CD4-positive, alpha-beta T cell (primary cell): ENCODE measurements around the gene TMEM213. TPM values are rescaled to one million over a fixed set of nuclear protein-coding genes. Genes with fewer than 3 reads are reported as not detected.

Experiments
- ATAC-seq: fragments of 200-7000 bp; cut with Tn5 transposase; one replicate; pipeline ENCODE4 v1.10.0; 2022; ENCODE audit warnings: mild to moderate bottlenecking; ENCODE audit not compliant: poor library complexity
- CTCF ChIA-PET: fragments of 350-600 bp; sonication (Branson Sonifier 250); formaldehyde crosslinking; loops from one replicate; lab custom pipeline; 2021; ENCODE audit warnings: antibody characterized with exemption, inconsistent platforms; lab: Charles Lee
- POLR2A ChIA-PET: fragments of 350-600 bp; sonication (Branson Sonifier 250); formaldehyde crosslinking; loops from one replicate; lab custom pipeline; 2021; ENCODE audit warnings: antibody characterized with exemption, inconsistent platforms; lab: Charles Lee
- DNase-seq, 14 experiments: peaks; one replicate each; pipeline ENCODE4 v3.0.0-alpha.2; 2013 to 2020; ENCODE audit warnings: mixed read lengths in 2 of 14
- H3K27ac ChIP-seq, 2 donors: one replicate each; pipeline versions ENCODE4 v1.5.1 to v1.7.0; 2013; ENCODE audit warnings: low read length in 2 of 2, low read depth in 1 of 2, mild to moderate bottlenecking in 1 of 2
- H3K27me3 ChIP-seq, 2 experiments: 1 replicate in 1 of 2; 2 replicates in 1 of 2; pipeline versions ENCODE4 v1.6.1 to v1.7.0; 2013; ENCODE audit warnings: low read length in 2 of 2, control low read depth in 1 of 2, mild to moderate bottlenecking in 1 of 2, moderate library complexity in 1 of 2; ENCODE audit not compliant: insufficient read depth in 2 of 2, control insufficient read depth in 1 of 2
- H3K36me3 ChIP-seq: one replicate; pipeline ENCODE4 v1.6.1; 2013; ENCODE audit warnings: low read length, control low read depth; ENCODE audit not compliant: insufficient read depth
- H3K4me1 ChIP-seq: one replicate; pipeline ENCODE4 v1.6.1; 2013; ENCODE audit warnings: low read length, control low read depth; ENCODE audit not compliant: insufficient read depth
- H3K4me3 ChIP-seq: one replicate; pipeline ENCODE4 v1.5.1; 2013; ENCODE audit warnings: mild to moderate bottlenecking, low read length, moderate library complexity
- H3K9me3 ChIP-seq, 2 experiments: 1 replicate in 1 of 2; 2 replicates in 1 of 2; pipeline versions ENCODE4 v1.6.1 to v1.7.0; 2013; ENCODE audit warnings: low read length in 2 of 2, mild to moderate bottlenecking in 2 of 2, control low read depth in 1 of 2, moderate library complexity in 1 of 2; ENCODE audit not compliant: control insufficient read depth in 1 of 2, insufficient read depth in 1 of 2
- H3K27ac Mint-ChIP-seq: one replicate; pipeline ENCODE4 v1.8.0; 2020; ENCODE audit warnings: mixed read lengths
- H3K27me3 Mint-ChIP-seq: one replicate; pipeline ENCODE4 v1.8.0; 2021; ENCODE audit warnings: mixed read lengths
- H3K36me3 Mint-ChIP-seq: one replicate; pipeline ENCODE4 v1.8.0; 2021; ENCODE audit warnings: low read depth, mixed read lengths
- H3K4me1 Mint-ChIP-seq: one replicate; pipeline ENCODE4 v1.8.0; 2021; ENCODE audit warnings: low read depth, mixed read lengths
- H3K4me3 Mint-ChIP-seq: one replicate; pipeline ENCODE4 v1.8.0; 2020; ENCODE audit warnings: mild to moderate bottlenecking, mixed read lengths
- H3K9me3 Mint-ChIP-seq: one replicate; pipeline ENCODE4 v1.8.0; 2020; ENCODE audit warnings: mixed read lengths
- intact Hi-C, 2 experiments: fragments of 100-400 bp; cut with DNase I in 1 of 2; cut with micrococcal nuclease in 1 of 2; formaldehyde crosslinking; loops; one replicate each; pipeline versions ENCODE4 v1.15.1 to v1.9.0; 2023 to 2025; cut with DNase I, micrococcal nuclease
- total RNA-seq, 174 experiments: library from RNA in 2 of 174; stranded (reverse) in 2 of 174; gene quantifications; one replicate each; pipeline ENCODE4 v1.2.3 and lab custom pipeline; 2021 to 2026
- TF ChIP-seq, protein P1 (sequence below): fragments of 200-600 bp; IDR thresholded peaks from one replicate; pipeline ENCODE4 v1.8.0; 2022; ENCODE audit warnings: antibody characterized with exemption, mild to moderate bottlenecking

Gene TMEM213
- total RNA-seq, 2 experiments from 2014 or later: not detected

DNA sequence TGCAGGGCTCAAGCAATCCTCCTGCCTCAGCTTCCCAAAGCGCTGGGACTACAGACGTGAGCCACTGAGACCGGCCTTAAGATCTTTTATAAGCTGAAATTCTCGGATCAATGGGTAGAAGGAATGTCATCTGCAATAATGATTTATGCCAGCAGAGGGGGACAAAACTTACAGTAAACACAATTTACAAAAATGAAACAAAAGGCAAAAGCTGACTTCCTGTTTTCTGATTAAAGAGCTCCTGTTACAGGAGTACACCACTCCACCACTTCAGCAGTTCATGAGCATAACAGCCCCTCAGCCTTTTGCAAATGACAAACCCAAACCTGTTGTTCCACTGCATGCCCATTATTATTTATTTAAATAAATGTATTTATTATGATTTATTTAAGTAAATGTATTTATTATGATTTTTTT lies 88.7 kb downstream of the TMEM213 start:
- H3K27ac ChIP-seq: no peak overlapping the region

DNA sequence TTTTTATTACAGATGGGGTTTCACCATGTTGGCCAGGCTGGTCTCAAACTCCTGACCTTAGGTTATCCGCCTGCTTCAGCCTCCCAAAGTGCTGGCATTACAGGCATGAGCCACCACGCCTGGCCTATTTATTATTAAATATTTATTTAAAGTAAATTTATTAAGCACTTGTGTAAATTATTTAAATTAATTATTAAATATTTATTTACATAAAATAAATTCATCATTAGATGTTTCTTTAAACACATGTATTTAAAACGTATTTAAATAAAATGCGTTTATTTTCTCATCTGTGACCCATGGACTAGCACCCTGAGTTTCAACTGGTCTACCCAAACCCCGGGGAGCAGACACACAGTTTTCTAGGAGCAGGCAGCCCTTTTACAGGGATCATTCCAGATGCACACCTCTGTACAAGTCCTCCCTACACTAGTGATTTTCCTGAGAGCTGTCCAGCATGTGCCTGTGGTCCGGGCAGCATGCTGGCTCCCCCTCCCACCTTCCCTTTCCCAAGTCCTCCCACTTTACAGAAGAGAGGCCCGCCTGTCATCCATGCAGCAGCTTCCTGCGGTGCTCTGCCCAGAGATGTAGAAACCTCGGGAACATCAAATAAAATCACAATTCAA lies 89.4 kb downstream of the TMEM213 start:
- Histone ChIP-seq H3K27me3 (no peaks in the 10 kb centered on the region), H3K27ac (no peak overlapping the region), H3K4me1 (peaks cover 12% of the 10 kb centered on the region), H3K4me3 (no peak overlapping the region), H3K9me3 (no peaks in the 10 kb centered on the region), H3K36me3 (no peaks in the 10 kb centered on the region)
- no peak overlapping the region for H3K4me3 Mint-ChIP-seq
- TF ChIP-seq, protein P1, sequence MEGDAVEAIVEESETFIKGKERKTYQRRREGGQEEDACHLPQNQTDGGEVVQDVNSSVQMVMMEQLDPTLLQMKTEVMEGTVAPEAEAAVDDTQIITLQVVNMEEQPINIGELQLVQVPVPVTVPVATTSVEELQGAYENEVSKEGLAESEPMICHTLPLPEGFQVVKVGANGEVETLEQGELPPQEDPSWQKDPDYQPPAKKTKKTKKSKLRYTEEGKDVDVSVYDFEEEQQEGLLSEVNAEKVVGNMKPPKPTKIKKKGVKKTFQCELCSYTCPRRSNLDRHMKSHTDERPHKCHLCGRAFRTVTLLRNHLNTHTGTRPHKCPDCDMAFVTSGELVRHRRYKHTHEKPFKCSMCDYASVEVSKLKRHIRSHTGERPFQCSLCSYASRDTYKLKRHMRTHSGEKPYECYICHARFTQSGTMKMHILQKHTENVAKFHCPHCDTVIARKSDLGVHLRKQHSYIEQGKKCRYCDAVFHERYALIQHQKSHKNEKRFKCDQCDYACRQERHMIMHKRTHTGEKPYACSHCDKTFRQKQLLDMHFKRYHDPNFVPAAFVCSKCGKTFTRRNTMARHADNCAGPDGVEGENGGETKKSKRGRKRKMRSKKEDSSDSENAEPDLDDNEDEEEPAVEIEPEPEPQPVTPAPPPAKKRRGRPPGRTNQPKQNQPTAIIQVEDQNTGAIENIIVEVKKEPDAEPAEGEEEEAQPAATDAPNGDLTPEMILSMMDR: no peak
- no peak for ATAC-seq
- no peak for DNase-seq
- no peaks in the 10 kb centered on the region for H3K9me3 Mint-ChIP-seq
- H3K36me3 Mint-ChIP-seq: no peaks in the 10 kb centered on the region
- no peak overlapping the region for H3K27ac Mint-ChIP-seq
- CTCF ChIA-PET: interaction anchor here (0.9 to 2.2 kb wide), 22 partner anchors 10 to 888 kb away, joined by 3 to 29 read pairs (median 4); partner anchors contain the start of genes KIAA1549 and TRIM24
- intact Hi-C loops: loop anchor here (2.0 to 10.0 kb wide), 3 partner anchors 94 to 190 kb away; partner anchors contain the start of gene KIAA1549 (in 1 of the 2)
- peaks cover 16% of the 10 kb centered on the region for H3K4me1 Mint-ChIP-seq
- POLR2A ChIA-PET: interaction anchor here (1.0 to 2.5 kb wide), 17 partner anchors 9 to 453 kb away, joined by 3 to 19 read pairs (median 7); a partner anchor contains a TSS
- H3K27me3 Mint-ChIP-seq: no peaks in the 10 kb centered on the region

More for the DNA sequence above, 88.7 kb downstream of the TMEM213 start:
- Histone ChIP-seq H3K9me3 (no peaks in the 10 kb centered on the region), H3K36me3 (no peaks in the 10 kb centered on the region), H3K27me3 (no peaks in the 10 kb centered on the region), H3K4me3 (no peak overlapping the region), H3K4me1 (peaks cover 16% of the 10 kb centered on the region)
- ATAC-seq (peak; percentile 95), DNase-seq (peak in 8 of 14 experiments; percentile 13 to 85 (median 52))
- Mint-ChIP-seq H3K27me3 (no peaks in the 10 kb centered on the region), H3K4me1 (peaks cover 20% of the 10 kb centered on the region), H3K9me3 (no peaks in the 10 kb centered on the region), H3K27ac (peak overlapping the region; percentile 2), H3K4me3 (no peak overlapping the region), H3K36me3 (no peaks in the 10 kb centered on the region)
- TF ChIP-seq, protein P1: peak; percentile 75
- ChIA-PET CTCF (interaction anchor here (0.9 to 2.2 kb wide), 22 partner anchors 11 to 887 kb away, joined by 3 to 29 read pairs (median 4); partner anchors contain the start of genes KIAA1549 and TRIM24), POLR2A (interaction anchor here (0.6 to 2.5 kb wide), 19 partner anchors 9 to 883 kb away, joined by 3 to 19 read pairs (median 6); a partner anchor contains a TSS)
- intact Hi-C loops: loop anchor here (1.0 to 10.0 kb wide), 7 partner anchors 17 to 241 kb away; partner anchors contain the start of gene KIAA1549 (in 1 of the 2)

Other genes with a start within 250 kb of the TMEM213 start
- gene SVOPL, start 96.6 kb upstream of the TMEM213 start, total RNA-seq: not detected
- not detected for gene ATP6V0A4, start 202 bp downstream of the TMEM213 start, total RNA-seq
- not detected for gene KIAA1549, start 183.4 kb downstream of the TMEM213 start, total RNA-seq
- under 1 TPM; 0.44 to 0.50 TPM for gene ZC3HAV1L, start 238.0 kb downstream of the TMEM213 start, total RNA-seq